NCI-H524 (cell line): ENCODE results near the gene PPAN.

Source experiments
- DNase-seq, 2 experiments: peaks; one replicate each; lab custom pipeline; 2025; lab: John Stamatoyannopoulos, UW

PPAN gene

DNA sequence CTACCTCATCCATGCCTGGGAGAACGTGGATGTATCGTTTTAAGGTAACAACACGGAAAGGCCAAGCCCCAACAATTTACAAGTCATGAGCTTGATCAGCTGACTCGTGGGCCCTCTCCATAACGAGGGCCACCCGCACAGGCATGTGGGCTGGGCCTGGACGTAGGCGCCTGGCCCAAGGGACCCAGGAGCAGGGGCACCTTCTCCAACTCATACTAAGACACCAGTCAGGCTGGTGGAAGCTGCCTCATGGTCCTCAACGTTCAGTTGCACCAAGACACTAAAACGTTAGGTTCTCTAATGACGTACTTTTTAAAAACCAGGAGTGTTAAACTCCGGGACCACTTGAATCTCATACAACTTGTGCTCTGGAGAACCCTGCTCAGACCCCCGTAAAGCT, 35.3 kb downstream of the PPAN start:
- no peak for DNase-seq

- no peak for DNase-seq
Measured at GRCh38 chr19:10141973-10142372, 35.8 kb downstream of the PPAN start.

DNA sequence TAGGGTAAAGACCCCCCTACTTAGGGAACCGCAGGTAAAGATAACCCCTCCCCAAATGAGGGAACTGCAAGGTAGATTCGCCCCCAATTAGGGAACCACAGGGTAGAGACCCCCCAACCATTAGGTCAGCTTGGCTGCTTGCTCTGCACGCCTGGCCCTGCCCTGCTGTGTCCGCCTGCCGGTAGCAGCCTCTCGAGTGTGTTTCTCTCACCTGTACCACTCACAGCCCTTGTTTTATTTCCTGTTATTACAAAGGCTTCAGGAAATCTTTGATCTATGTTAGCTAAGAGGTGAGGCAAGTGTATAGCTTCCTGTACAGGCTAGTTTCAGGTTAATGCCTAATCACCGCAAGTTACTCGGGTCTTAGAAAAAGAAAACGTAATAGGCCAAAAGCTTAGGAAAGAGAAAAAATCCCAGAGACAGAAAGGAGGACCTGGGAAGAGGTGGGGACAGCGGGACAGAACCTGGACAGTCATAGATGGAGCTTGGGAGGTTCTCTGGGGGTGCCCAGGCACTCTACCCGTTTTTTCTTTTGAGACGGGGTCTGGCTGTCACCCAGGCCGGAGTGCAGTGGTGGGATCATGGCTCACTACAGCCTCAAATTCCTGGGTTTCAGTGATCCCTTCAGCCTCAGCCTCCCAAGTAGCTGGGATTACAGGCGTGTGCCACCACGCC, 36.7 kb downstream of the PPAN start:
- no peak for DNase-seq

DNA sequence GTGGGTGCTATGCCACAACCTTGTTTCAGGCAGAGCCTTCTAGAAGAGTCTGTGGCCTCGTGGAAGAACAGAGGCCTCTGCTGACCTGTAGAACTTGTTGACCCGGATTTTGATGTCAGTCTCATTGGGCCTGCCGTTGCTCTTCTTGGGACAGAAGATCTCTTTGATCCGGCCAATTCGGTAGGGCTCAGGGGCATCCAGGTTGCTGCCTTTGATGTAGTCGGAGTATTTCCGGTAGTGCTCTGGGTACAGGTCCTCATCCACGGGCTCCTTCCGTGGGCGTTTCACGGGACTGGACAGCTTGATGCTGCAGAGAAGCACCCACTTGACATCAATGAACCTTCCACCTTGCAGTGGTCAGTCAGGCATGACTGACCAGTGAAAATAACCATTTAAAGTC, 37.5 kb downstream of the PPAN start:
- no peak for DNase-seq

DNA sequence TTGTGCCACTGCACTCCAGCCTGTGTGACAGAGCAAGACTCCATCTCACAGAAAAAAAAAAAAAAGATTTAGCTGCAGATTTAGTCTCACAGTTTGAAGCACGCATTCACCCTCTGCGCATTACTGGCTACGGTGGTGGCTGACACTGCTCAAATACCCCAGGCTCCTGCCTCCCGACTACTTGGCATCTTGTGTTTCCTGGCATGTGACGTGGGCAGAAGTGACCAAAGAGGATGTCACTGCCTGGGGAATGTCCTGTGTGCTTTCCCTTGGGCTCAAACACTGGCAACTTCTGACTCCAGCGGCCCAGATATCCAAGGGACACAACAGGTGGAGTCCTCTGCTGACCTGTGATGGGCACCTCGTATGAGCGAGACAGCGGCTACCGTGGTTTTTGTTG, 38.2 kb downstream of the PPAN start:
- no peak for DNase-seq

- DNase-seq: no peak
Measured at GRCh38 chr19:10145031-10145430, 38.9 kb downstream of the PPAN start.

DNA sequence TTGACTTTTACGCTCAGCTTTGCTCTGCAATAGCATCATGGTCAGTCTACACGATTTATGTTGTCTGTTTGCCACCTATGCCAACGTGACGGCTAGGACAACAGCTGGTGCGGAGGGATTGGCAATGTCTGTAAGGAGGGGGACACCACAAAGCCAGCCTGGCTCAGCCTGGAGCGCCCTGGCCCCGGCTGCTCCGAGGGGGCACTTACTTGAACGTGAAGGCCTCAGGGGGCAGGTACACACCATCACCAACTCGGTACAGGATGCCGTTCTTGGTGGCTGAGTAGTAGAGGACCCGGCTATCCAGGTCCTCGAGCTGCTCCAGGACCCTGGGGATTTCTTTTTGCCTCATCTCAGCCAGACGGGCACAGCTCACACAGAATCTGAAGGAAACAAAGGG, 40.0 kb downstream of the PPAN start:
- DNase-seq: no peak

DNA sequence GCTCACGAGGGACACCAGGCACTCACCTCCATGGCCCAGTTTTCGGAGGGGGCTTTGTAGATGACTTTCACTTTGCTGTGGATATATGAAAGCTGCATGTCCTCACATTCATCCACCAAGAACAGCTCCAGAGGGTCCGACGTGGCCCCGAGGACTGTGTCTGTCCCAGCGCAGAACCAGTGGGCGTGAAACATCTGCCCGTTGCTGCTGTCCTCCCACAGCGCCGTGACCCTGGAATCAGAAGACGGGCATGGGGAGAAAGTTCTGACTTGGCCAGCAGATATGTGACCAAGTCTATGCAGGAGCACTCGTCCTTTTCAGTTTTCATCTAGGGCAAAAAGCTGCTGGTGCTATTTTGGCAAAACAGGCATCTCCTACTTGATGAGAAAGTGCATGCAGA, 43.3 kb downstream of the PPAN start:
- no peak for DNase-seq

GRCh38 chr19:10151521-10151920, 45.4 kb downstream of the PPAN start:
- no peak for DNase-seq

DNA sequence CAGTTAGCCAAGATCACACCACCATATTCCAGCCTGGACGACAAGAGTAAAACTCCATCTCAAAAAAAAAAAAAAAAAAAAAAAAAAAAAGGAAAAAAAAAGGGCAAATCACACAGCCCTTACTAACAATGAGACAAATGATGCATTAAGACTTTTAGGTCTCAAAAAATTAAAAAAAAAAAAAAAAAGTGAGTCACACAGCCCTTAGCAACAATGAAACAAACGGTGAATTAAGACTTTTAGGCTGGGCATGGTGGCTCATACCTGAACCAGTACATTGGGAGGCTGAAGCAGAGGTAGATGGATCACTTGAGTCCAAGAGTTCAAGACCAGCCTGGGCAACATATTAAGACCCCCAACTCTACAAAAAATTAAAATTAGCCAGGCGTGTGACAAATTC, 45.9 kb downstream of the PPAN start:
- DNase-seq: no peak

DNA sequence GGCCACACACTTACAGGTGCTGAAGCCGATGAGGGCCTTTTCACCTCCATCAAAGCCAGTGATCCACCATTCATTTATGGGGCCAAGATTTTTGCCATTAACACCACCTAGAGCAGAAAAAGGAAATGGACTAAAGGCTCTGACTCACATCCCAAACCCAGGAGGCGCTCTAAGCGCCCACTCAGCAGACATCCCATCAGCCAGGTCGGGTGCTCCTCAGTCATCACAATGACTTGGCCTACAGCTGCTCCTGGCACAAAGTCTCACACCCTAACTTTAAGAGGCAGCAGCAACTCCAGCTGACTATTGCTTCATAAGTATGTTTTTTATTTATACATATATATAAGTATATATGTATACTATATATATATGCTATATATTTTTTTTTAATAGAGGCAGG, 49.7 kb downstream of the PPAN start:
- no peak for DNase-seq

- no peak for DNase-seq
Measured at GRCh38 chr19:10158071-10158470, 51.9 kb downstream of the PPAN start.

GRCh38 chr19:10158485-10158884, 52.3 kb downstream of the PPAN start:
- DNase-seq: no peak

GRCh38 chr19:10159610-10160009, 53.4 kb downstream of the PPAN start:
- no peak for DNase-seq
